ENCODE results near the gene ATP5F1D. TPM values are rescaled to one million over a fixed set of nuclear protein-coding genes. Genes with fewer than 3 reads are reported as not detected.

Gene ATP5F1D
- total and polyA plus RNA-seq, 2 of the 13 experiments (the other 11 are each of a cell fraction or from before 2014, with no cell fraction given), result 39.4 to 78.7 TPM

- TF ChIP-seq SALL2 (CRISPR knock-in tag; IDR thresholded peaks at IDR 0.05) (peak; percentile 42; the same call in 1 of the 2 replicates), TEAD3 (CRISPR knock-in tag; optimal IDR thresholded peaks at IDR 0.05; ENCODE audit: borderline replicate concordance) (no peak), NFE2L2 (IDR thresholded peaks at IDR 0.05; ENCODE audit: low read length) (no peak), AGO2 (optimal IDR thresholded peaks at IDR 0.05; ENCODE audit: low read depth, low read length) (peak; percentile 97), ZFAT (CRISPR knock-in tag; conservative IDR thresholded peaks at IDR 0.05) (no peak), LRRFIP1 (CRISPR knock-in tag; conservative IDR thresholded peaks at IDR 0.05) (no peak), ZNF704 (CRISPR knock-in tag; IDR thresholded peaks at IDR 0.05; ENCODE audit: borderline replicate concordance) (no peak), GTF2F1 (IDR thresholded peaks at IDR 0.05; ENCODE audit: low read length) (no peak), MIER3 (CRISPR knock-in tag; IDR thresholded peaks at IDR 0.05; ENCODE audit: borderline replicate concordance) (no peak; the same call in 1 of the 2 replicates), ZBTB46 (CRISPR knock-in tag; IDR thresholded peaks at IDR 0.05; ENCODE audit: borderline replicate concordance) (no peak), PATZ1 (CRISPR knock-in tag; IDR thresholded peaks at IDR 0.05) (peak; percentile 8; the same call in 1 of the 2 replicates), CSRNP2 (CRISPR knock-in tag; conservative IDR thresholded peaks at IDR 0.05; ENCODE audit: low read depth) (peak; percentile 84; the same call in 1 of the 2 replicates), SMAD9 (CRISPR knock-in tag; IDR thresholded peaks at IDR 0.05) (no peak), SIN3B (IDR thresholded peaks at IDR 0.05; ENCODE audit: low read length) (no peak; the same call in 1 of the 2 replicates), ARNTL (CRISPR knock-in tag; IDR thresholded peaks at IDR 0.05) (peak; percentile 83), ATM (IDR thresholded peaks at IDR 0.05; ENCODE audit: borderline replicate concordance) (no peak), GMEB2 (CRISPR knock-in tag; IDR thresholded peaks at IDR 0.05; ENCODE audit: low read depth) (peak; percentile 71; the same call in 1 of the 2 replicates), PHF21A (CRISPR knock-in tag; IDR thresholded peaks at IDR 0.05) (peak; percentile 46; the same call in 1 of the 2 replicates)
Observed at GRCh38 chr19:1275260-1275975, 33.9 kb downstream of the ATP5F1D start, which contains the start of gene FAM174C (continued).

Data from HepG2 (cell line).